Subcutaneous abdominal adipose tissue (tissue), 5 donors: ENCODE measurements around the gene FAM171A2.

Experiments used
- H3K27ac ChIP-seq: one replicate; pipeline ENCODE4 v1.7.0; 2013; ENCODE audit warnings: low read depth, mild to moderate bottlenecking, inconsistent platforms, low read length, moderate library complexity
- H3K27me3 ChIP-seq, 5 donors: one replicate each; pipeline ENCODE4 v1.7.0; 2013; ENCODE audit warnings: low read length in 5 of 5, inconsistent platforms in 1 of 5; ENCODE audit not compliant: control insufficient read depth in 5 of 5, insufficient read depth in 4 of 5
- H3K36me3 ChIP-seq, 5 donors: one replicate each; pipeline ENCODE4 v1.7.0; 2013; ENCODE audit warnings: low read length in 5 of 5; ENCODE audit not compliant: control insufficient read depth in 5 of 5, insufficient read depth in 5 of 5
- H3K4me1 ChIP-seq, 5 donors: one replicate each; pipeline ENCODE4 v1.7.0; 2013; ENCODE audit warnings: low read length in 5 of 5, mild to moderate bottlenecking in 3 of 5, moderate library complexity in 1 of 5; ENCODE audit not compliant: control insufficient read depth in 5 of 5, insufficient read depth in 5 of 5
- H3K4me3 ChIP-seq, 5 donors: one replicate each; pipeline ENCODE4 v1.7.0; 2013; ENCODE audit warnings: low read length in 5 of 5, low read depth in 1 of 5
- H3K9ac ChIP-seq, 5 donors: one replicate each; pipeline ENCODE4 v1.7.0; 2013; ENCODE audit warnings: low read length in 5 of 5, mild to moderate bottlenecking in 4 of 5, moderate library complexity in 3 of 5
- H3K9me3 ChIP-seq, 5 donors: one replicate each; pipeline ENCODE4 v1.7.0; 2013; ENCODE audit warnings: low read length in 5 of 5; ENCODE audit not compliant: control insufficient read depth in 5 of 5
- donor health status: healthy.
- donor health status: healthy.
- donor health status: healthy.
- donor health status: healthy.
- donor health status: healthy.

FAM171A2 gene

DNA sequence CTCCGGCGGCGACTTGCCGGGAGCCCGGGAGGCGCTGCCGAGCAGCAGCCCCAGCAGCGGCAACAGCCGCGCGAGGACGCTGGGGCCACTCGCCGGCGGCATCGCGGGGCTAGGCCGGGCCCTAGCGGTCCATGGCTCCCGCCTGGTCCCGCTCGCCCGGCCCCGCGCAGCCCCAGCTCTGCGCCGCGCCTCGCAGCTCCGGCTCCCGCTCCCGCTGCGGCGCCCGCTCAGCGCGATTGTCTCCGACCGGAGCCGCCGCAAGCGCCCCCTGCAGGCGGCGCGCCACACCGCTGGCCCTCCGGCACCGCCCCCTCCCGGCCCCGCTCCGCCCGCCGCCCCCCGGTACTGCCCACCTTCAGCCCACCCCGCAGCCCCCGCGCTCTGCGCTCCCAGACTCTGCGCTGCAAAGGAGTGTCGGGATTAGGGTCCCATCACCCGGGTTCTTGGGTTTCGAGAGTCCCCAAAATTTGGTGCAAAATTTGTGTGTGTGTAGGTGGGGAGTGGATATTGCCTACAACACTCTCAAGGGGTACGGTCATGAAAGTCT, at the start of gene FAM171A2:
TSS of gene FAM171A2 (minus strand) at position 241 of the 547 bp plus-strand sequence. CDS start at position 102, 139 bp downstream.
- H3K4me1 ChIP-seq = peaks cover 0 to 35% (median 30%) of the 10 kb centered on the region in 5 donors
- H3K36me3 ChIP-seq = no peaks in the 10 kb centered on the region
- H3K27ac ChIP-seq = no peak within 1 kb of the TSS
- H3K27me3 ChIP-seq = peaks cover 0 to 2% (median 0%) of the 10 kb centered on the region in 5 donors
- H3K9ac ChIP-seq = peak within 1 kb of the TSS in 4 of 5 donors; percentile 43 to 72 (median 66)
- H3K4me3 ChIP-seq = peak within 1 kb of the TSS in 4 of 5 donors; percentile 64 to 74 (median 65)
- H3K9me3 ChIP-seq = no peaks in the 10 kb centered on the region

DNA sequence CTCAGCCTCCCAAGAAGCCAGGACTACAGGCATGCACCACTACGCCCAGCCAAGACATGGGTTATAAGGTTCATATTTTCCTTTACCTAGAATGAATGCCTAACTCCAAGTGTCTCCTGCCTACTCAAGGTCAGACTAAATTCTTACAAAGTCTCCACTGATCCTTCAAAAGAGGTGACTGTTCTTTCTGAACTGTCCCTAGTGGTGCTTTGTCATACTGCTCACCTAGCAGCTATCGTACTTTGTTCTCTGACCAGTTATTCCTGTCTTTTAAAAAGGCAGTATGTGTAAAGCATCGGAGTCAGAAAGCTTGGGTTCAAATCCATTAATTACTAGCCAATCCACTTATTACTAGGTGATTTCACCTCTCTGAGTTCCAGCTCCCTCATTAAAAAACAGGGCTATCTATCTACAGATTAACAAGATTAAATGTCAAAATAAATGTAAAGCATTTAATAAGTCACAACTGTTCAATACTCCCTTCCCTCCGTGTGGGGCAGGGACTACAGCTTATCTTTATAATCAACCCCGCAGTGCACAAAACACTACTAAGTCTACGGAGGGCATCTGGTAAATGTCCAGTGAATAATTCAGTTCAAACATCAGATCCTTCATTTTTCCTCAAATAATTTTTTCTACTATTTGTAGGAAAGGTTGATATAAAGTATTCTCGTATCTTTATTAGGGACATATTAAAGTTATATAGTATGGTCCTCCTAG, 45.8 kb upstream of the FAM171A2 start:
- no peak overlapping the region for H3K27ac ChIP-seq
- no peak overlapping the region for H3K4me3 ChIP-seq
- H3K4me1 ChIP-seq = no peaks in the 10 kb centered on the region
- peaks cover 0 to 19% (median 5%) of the 10 kb centered on the region in 5 donors for H3K36me3 ChIP-seq
- no peaks in the 10 kb centered on the region for H3K27me3 ChIP-seq
- no peaks in the 10 kb centered on the region for H3K9me3 ChIP-seq
- H3K9ac ChIP-seq = no peak overlapping the region

DNA sequence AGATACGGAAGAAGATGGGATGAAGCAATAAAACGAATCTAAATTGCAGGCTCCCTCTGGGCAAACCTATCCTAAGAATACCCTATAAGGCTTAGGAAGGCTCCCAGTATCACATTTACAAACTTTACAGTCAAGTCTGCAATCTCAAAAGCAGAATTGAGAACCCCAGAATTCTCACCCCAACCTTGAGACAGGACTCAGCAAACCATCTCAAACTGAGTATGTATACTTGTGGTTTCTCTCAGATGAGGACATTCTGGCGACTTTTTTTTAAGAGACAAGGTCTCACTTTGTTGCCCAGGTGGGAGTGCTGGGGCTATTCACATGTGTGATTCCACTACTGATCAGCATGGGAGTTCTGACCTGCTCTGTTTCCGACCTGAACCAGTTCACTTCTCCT, 45.1 kb upstream of the FAM171A2 start:
- H3K4me3 ChIP-seq = no peak overlapping the region
- no peaks in the 10 kb centered on the region for H3K27me3 ChIP-seq
- H3K4me1 ChIP-seq = no peaks in the 10 kb centered on the region
- H3K9ac ChIP-seq = no peak overlapping the region
- H3K9me3 ChIP-seq = no peaks in the 10 kb centered on the region
- H3K36me3 ChIP-seq = peaks cover 2 to 19% (median 5%) of the 10 kb centered on the region in 5 donors
- no peak overlapping the region for H3K27ac ChIP-seq

DNA sequence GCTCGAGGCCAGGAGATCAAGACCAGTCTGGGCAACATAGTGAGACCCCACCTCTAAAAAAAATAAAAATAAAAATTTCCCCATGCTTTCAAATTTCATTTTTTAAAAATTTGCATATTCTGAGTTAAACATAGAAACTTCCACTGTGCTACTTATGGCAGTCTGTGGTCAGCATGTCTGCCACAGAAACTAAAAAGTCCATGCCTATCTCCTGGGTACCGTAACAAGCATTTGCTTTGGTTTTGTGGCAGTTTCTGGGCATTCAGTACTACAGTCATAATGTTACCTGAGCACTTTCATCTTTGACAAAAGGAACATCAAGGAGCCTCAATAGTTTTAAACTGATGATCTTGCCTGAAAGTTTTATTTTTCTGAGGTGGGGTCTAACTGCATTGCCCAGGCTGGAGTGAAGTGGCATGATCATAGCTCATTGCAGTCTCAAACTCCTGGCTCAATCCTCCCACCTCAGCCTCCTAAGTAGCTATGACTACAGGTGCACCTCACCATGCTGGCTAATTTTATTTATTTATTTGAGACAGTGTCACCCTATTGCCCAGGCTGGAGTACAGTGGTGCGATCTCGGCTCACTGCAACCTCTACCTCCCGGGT, 39.0 kb upstream of the FAM171A2 start:
- H3K27ac ChIP-seq = no peak overlapping the region
- H3K36me3 ChIP-seq = peaks cover 23 to 58% (median 52%) of the 10 kb centered on the region in 5 donors
- H3K9ac ChIP-seq = no peak overlapping the region
- no peak overlapping the region for H3K4me3 ChIP-seq
- no peaks in the 10 kb centered on the region for H3K27me3 ChIP-seq
- no peaks in the 10 kb centered on the region for H3K9me3 ChIP-seq
- H3K4me1 ChIP-seq = no peaks in the 10 kb centered on the region

DNA sequence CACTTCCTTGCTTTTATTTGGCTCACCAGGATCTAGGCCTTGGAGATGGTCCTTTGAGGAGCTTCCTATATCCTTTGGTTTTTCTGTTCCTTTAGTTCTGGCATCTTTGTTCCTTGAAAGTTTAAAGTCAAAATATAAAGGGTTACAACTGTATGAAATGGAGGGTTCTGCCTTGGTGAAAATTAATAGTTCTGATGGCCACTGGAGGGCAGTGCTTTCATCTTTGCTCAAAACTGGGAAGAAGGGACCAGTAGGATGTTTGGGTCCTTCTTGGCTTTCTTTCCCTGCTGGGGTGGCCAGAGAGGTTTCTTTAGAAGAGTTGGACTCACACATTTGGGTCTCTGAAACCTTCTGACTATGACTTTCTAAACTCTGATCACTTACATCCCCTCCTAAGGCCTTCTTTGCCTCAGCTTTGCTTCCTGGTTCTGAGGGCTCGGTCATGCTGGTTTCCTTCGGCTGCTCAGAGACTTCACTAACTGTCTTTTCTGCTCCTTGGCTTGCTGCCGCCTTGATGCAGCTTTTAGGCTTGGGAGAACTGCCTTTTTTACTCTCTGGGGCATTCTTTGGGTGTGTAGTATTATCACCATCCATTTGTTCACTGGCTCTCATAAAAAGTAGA, 36.7 kb upstream of the FAM171A2 start:
- Histone ChIP-seq H3K27ac (no peak overlapping the region), H3K36me3 (peaks cover 12 to 69% (median 57%) of the 10 kb centered on the region in 5 donors), H3K9ac (peak overlapping the region in 1 of 5 donors; percentile 30), H3K4me3 (no peak overlapping the region), H3K27me3 (no peaks in the 10 kb centered on the region), H3K4me1 (no peaks in the 10 kb centered on the region), H3K9me3 (no peaks in the 10 kb centered on the region)

DNA sequence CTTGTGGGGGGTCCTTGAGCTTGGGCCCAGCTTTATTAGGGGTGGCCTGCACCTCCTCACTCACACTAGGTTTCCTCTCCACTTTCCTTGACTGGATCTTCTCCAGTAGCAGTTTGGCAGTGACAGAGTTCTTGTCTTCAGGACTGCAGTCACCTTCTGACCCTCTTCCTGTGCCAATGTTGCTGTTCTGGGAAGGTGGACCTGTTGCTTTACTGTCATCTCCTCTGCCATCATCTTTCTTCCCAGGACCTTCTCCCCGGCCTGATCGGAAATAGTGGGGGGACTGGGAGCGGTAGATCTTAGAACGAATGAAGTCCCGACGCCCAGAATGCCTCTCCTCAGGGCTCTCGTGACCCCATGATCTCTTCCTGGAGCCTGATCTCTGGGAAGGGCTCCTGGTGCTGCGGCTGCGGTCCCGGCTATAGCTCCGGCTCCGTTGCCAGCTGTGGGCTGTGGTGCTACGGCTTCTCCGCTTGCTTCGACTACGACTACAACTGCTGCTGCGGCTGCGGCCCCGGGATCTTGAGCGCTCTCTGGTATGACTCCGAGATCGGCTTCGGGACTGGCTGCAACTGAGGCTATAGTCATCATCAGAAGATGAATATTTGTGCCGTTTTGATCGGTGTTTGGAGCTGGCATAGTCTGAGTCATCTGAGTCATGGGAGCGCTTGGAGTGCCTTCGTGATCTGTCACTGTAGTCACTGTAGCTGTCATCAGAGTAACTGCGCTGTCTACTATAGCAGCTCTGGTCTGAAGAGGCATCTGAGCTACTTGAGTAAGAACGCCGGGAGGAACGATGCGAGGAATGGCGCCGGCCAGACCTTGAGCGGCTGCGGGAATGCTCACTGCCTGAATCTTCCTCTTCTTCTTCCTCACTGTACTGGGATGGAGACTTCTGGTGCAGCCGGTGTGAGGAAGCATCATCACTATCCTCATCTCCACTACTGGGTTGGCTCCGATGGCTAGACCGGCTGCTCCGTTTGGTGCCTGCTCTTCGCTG, 35.3 kb upstream of the FAM171A2 start:
- peaks cover 12 to 64% (median 56%) of the 10 kb centered on the region in 5 donors for H3K36me3 ChIP-seq
- H3K27me3 ChIP-seq = no peaks in the 10 kb centered on the region
- H3K9ac ChIP-seq = no peak overlapping the region
- H3K27ac ChIP-seq = no peak overlapping the region
- no peaks in the 10 kb centered on the region for H3K4me1 ChIP-seq
- H3K9me3 ChIP-seq = no peaks in the 10 kb centered on the region
- no peak overlapping the region for H3K4me3 ChIP-seq

DNA sequence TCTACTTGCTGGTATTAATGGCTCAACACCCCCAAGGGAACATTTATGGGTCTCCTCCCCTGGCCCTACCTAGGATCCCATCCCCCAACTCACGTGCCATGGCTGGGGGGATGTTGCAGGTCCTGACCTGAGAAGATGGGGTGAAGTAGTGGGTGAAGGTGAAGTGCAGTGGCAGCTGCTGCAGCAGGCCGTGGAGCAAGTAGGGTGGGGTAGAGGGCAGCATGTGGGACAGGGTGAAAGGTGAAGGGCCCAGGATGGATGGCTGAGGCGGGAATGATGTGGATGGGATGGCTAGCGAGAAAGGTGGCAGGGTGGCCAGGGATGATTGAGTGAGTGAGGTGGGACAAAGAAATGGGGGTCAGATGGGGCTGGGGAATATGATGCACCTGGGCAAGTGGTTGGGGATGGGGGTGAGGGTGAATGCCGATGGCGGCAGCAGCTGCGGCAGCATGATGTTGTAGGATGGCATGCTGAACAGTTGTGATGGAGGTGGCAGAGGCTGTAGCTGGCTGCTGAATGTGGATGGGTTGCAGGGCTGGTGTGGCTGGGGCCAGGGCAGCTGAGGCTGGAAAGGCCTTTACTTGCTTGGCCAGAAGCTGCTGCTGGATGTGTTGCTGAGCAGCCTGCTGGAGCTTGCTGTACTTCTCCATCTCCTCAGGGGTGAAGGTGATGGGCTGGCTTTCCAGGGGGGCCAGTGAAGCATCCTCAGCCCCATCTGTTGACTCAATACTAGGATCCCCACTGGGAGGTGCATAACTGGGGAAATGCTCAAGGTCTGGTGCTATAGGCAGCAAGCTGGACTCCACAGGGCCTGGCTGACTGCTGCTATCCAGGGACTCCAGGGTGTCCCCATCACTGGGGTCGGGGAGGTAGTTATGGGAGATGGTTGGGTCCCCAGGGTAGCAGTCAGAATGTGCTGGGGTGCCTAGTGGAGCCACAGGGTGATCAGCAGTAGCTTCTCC, 34.1 kb upstream of the FAM171A2 start:
- Histone ChIP-seq H3K27ac (no peak overlapping the region), H3K36me3 (peaks cover 12 to 57% (median 50%) of the 10 kb centered on the region in 5 donors), H3K4me1 (no peaks in the 10 kb centered on the region), H3K27me3 (no peaks in the 10 kb centered on the region), H3K9ac (no peak overlapping the region), H3K9me3 (no peaks in the 10 kb centered on the region), H3K4me3 (no peak overlapping the region)

DNA sequence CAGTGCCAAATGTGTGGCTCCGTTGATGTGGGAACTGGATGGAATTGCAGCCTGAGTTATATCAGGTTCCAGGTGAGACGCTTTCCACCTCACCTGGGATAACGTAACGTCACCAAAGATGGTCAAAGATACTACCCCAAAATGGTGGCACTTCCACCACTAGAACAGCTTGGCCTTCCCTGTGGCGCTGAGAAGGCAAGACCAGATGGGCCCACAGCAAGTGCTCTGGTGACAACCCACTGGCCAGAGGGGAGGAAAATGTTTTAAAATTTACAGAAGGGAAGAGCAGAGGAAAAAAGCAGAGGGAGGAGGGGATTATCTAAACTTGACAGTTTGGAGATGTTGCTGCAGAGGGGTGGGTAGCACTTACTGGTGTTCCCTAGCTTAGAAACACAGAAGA, 33.3 kb upstream of the FAM171A2 start:
- H3K9me3 ChIP-seq = no peaks in the 10 kb centered on the region
- peaks cover 12 to 51% (median 48%) of the 10 kb centered on the region in 5 donors for H3K36me3 ChIP-seq
- H3K9ac ChIP-seq = no peak overlapping the region
- H3K27me3 ChIP-seq = no peaks in the 10 kb centered on the region
- no peaks in the 10 kb centered on the region for H3K4me1 ChIP-seq
- no peak overlapping the region for H3K27ac ChIP-seq
- no peak overlapping the region for H3K4me3 ChIP-seq
